B cell (primary cell): ENCODE measurements around the gene NEGR1.

Experiments used
- CTCF ChIP-seq: fragments of 200-600 bp; IDR thresholded peaks from one replicate; pipeline ENCODE4 v1.8.0; 2022; ENCODE audit warnings: antibody characterized with exemption, mild to moderate bottlenecking
- EZH2 ChIP-seq: IDR thresholded peaks from 2 replicates; pipeline ENCODE4 v1.6.1; 2012; ENCODE audit warnings: borderline replicate concordance, low read depth, mild to moderate bottlenecking, moderate library complexity, low read length; ENCODE audit not compliant: insufficient read depth, poor library complexity, severe bottlenecking

DNA sequence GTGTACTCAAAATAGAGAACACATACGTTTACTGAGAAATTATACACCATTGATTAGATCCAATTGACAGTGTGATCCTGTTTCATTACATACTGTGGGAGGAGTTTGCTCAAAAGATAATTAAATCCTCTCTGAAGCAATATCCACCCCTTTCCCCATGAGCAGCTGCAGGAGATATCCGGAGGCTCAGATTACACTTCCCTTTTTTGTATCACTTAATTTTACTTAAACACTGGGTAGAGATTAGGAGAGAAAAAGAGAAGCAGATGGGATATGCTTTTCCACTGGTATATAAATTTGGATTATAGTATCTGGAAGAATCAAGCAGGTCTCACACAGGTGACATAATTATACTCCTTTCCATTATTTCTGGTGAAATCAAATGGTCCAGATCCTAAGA is 868.2 kb downstream of the NEGR1 start:
- TF ChIP-seq CTCF (no peak), EZH2 (no peak)
